ENCODE results near the gene VSTM1.
"Not testable (repeated sequence)": the region's sequence is repeated elsewhere in the genome, so short reads cannot be mapped to it uniquely, and the experiment has no call there.

DNA sequence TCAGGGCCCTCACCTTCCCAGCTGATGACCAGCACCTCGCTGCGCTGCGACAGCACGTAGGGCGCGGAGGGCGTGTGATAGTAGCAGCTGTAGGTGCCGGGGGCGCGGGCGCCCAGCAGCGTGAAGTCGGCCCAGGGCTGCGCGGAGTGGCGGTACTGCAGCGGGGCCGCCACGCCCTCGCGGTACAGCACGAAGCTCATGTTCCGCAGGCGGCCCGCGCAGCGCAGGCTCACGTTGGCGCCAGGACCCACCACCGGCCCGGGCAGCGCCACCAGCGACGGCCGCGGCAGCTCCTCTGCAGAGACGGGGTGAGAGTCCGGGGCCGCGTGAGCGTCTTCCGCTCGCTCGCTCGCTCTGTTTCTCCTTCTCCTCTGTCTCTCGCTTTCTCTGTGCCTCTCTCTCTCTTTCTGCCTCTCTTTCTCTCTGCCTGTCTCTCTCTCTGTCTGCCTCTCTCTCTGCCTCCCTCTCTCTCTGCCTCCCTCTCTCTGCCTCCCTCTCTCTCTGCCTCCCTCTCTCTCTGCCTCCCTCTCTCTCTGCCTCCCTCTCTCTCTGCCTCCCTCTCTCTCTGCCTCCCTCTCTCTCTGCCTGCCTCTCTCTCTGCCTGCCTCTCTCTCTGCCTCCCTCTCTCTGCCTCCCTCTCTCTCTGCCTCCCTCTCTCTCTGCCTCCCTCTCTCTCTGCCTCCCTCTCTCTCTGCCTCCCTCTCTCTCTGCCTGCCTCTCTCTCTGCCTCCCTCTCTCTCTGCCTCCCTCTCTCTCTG lies 32.3 kb upstream of the VSTM1 start:
- not testable (repeated sequence) for TF ChIP-seq POLR2AphosphoS5 (IDR thresholded peaks at IDR 0.05)
- TF ChIP-seq, protein P1, sequence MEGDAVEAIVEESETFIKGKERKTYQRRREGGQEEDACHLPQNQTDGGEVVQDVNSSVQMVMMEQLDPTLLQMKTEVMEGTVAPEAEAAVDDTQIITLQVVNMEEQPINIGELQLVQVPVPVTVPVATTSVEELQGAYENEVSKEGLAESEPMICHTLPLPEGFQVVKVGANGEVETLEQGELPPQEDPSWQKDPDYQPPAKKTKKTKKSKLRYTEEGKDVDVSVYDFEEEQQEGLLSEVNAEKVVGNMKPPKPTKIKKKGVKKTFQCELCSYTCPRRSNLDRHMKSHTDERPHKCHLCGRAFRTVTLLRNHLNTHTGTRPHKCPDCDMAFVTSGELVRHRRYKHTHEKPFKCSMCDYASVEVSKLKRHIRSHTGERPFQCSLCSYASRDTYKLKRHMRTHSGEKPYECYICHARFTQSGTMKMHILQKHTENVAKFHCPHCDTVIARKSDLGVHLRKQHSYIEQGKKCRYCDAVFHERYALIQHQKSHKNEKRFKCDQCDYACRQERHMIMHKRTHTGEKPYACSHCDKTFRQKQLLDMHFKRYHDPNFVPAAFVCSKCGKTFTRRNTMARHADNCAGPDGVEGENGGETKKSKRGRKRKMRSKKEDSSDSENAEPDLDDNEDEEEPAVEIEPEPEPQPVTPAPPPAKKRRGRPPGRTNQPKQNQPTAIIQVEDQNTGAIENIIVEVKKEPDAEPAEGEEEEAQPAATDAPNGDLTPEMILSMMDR (IDR thresholded peaks at IDR 0.05), result not testable (repeated sequence)
